ENCODE results near the gene TMEM260. TPM values are rescaled to one million over a fixed set of nuclear protein-coding genes. Genes with fewer than 3 reads are reported as not detected.

The TMEM260 gene
- total and polyA plus RNA-seq, 10 of the 15 experiments (the other 5 are each of a cell fraction or from before 2014, with no cell fraction given), result 3.2 to 13.6 (median 11.0) TPM

DNA sequence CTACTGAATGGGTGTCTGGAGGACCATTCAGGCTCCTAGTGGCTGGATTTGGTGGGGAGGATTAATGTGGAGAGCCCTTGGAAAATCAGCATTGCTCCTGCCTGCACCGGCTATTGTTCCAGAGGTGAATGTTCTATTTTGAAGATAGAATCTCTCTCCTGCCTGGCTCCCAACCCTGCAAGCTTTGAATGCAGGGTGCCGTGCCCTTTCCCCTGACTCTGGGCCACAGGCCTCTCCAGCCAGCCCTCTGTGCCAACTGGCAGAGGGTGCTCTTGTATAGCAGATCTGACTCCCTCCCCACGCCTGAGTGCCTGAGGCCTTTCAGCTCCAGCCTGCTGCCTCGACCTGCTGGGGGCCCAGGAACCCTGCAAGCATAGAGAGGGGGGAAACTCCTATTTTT, 106.8 kb downstream of the TMEM260 start:
- ChIA-PET POLR2A (no interaction called here), CTCF (no interaction called here), SMC1A (ENCODE audit: uncharacterized antibody, unreplicated experiment) (interaction anchor here (0.7 kb wide), 1 partner anchor 422 kb away, joined by 3 read pairs; no protein-coding TSS in a partner anchor), RAD21 (ENCODE audit: unreplicated experiment) (no interaction called here)
- no peak overlapping the region for H3K27ac ChIP-seq (ENCODE audit: control insufficient read depth, insufficient read depth)
- in situ Hi-C loops (cut with MboI), result no loop called here
- FAIRE-seq (no peak), ATAC-seq (no peak), DNase-seq (ENCODE audit: low read depth, low spot score) (no peak)
- H3K9me3 ChIP-seq (replicated peaks; ENCODE audit: control insufficient read depth, insufficient read depth, low read length), result no peaks in the 10 kb centered on the region
- TF ChIP-seq ZSCAN29 (IDR thresholded peaks at IDR 0.05) (no peak), NR2F1 (conservative IDR thresholded peaks at IDR 0.05) (no peak), BCL11A (IDR thresholded peaks at IDR 0.05; ENCODE audit: low read depth, low read length) (no peak), ZZZ3 (IDR thresholded peaks at IDR 0.05; ENCODE audit: control insufficient read depth, insufficient read length, low read depth) (no peak), TCF7 (IDR thresholded peaks at IDR 0.05; ENCODE audit: borderline replicate concordance) (no peak), ATF7 (IDR thresholded peaks at IDR 0.05; ENCODE audit: low read depth) (no peak), CEBPB (IDR thresholded peaks at IDR 0.05; ENCODE audit: borderline replicate concordance in 1 of 2, low read depth in 2 of 2, low read length in 2 of 2) (no peak), HDAC2 (IDR thresholded peaks at IDR 0.05) (no peak), RAD21 (IDR thresholded peaks at IDR 0.05; ENCODE audit: insufficient read depth, low read depth, low read length) (no peak), YBX1 (IDR thresholded peaks at IDR 0.05) (no peak), STAT3 (IDR thresholded peaks at IDR 0.05; ENCODE audit: low read depth, low read length) (no peak), FOS (IDR thresholded peaks at IDR 0.05; ENCODE audit: borderline replicate concordance, extremely low read depth, insufficient read length) (no peak), RUNX3 (IDR thresholded peaks at IDR 0.05; ENCODE audit: low read length) (no peak), MEF2A (IDR thresholded peaks at IDR 0.05; ENCODE audit: insufficient read depth, low read depth, low read length) (no peak), CREB1 (IDR thresholded peaks at IDR 0.05; ENCODE audit: low read depth) (no peak), SREBF2 (IDR thresholded peaks at IDR 0.05; ENCODE audit: low read length) (no peak), HDGF (IDR thresholded peaks at IDR 0.05) (no peak)
- TF ChIP-seq, protein P1, sequence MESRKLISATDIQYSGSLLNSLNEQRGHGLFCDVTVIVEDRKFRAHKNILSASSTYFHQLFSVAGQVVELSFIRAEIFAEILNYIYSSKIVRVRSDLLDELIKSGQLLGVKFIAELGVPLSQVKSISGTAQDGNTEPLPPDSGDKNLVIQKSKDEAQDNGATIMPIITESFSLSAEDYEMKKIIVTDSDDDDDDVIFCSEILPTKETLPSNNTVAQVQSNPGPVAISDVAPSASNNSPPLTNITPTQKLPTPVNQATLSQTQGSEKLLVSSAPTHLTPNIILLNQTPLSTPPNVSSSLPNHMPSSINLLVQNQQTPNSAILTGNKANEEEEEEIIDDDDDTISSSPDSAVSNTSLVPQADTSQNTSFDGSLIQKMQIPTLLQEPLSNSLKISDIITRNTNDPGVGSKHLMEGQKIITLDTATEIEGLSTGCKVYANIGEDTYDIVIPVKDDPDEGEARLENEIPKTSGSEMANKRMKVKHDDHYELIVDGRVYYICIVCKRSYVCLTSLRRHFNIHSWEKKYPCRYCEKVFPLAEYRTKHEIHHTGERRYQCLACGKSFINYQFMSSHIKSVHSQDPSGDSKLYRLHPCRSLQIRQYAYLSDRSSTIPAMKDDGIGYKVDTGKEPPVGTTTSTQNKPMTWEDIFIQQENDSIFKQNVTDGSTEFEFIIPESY (IDR thresholded peaks at IDR 0.05), result no peak
- TF ChIP-seq, protein P2, sequence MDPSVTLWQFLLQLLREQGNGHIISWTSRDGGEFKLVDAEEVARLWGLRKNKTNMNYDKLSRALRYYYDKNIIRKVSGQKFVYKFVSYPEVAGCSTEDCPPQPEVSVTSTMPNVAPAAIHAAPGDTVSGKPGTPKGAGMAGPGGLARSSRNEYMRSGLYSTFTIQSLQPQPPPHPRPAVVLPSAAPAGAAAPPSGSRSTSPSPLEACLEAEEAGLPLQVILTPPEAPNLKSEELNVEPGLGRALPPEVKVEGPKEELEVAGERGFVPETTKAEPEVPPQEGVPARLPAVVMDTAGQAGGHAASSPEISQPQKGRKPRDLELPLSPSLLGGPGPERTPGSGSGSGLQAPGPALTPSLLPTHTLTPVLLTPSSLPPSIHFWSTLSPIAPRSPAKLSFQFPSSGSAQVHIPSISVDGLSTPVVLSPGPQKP (IDR thresholded peaks at IDR 0.05; ENCODE audit: low read depth, low read length), result no peak
- H3K4me2 ChIP-seq (ENCODE audit: control insufficient read depth, insufficient read depth), result no peak overlapping the region
- no peaks in the 10 kb centered on the region for H3K4me1 ChIP-seq (ENCODE audit: control insufficient read depth, insufficient read depth, low read length)
- no peak overlapping the region for H3K4me3 ChIP-seq
- BruUV-seq (replicated peaks), result no TSS peak
- H3K36me3 ChIP-seq (ENCODE audit: control insufficient read depth in 2 of 2, insufficient read depth in 2 of 2, low read length in 1 of 2), result no peaks in the 10 kb centered on the region
- no peak overlapping the region for H2AFZ ChIP-seq (ENCODE audit: control insufficient read depth, low read depth, low read length)
- no peaks in the 10 kb centered on the region for H3K79me2 ChIP-seq (ENCODE audit: control insufficient read depth, insufficient read depth, low read length)
- no peaks in the 10 kb centered on the region for H3K27me3 ChIP-seq (replicated peaks in 1 of 2; ENCODE audit: control insufficient read depth in 2 of 2, insufficient read depth in 2 of 2, low read length in 1 of 2)
- H3K9ac ChIP-seq (ENCODE audit: control insufficient read depth, insufficient read depth, low read length), result no peak overlapping the region
- intact Hi-C loops (cut with micrococcal nuclease; ENCODE audit: unreplicated experiment), result no loop called here
- 42% methylated on average over 4 of the region's 4 CpGs for WGBS (ENCODE audit: insufficient coverage, insufficient replicate concordance, low lambda C conversion rate, missing lambda C conversion rate)
- no peaks in the 10 kb centered on the region for H4K20me1 ChIP-seq (ENCODE audit: control insufficient read depth, insufficient read depth)

All from GM12878 (cell line).